Loucy (cell line): ENCODE data around the gene LCN10.
A peak's percentile ranks its signal among the peaks of the same experiment; 100 is the strongest.

Source experiments
- H2AFZ ChIP-seq: fragments of 200-600 bp; sonication (generic); 2 replicates; pipeline ENCODE4 v1.6.0; 2016; ENCODE audit warnings: antibody characterized with exemption, mild to moderate bottlenecking, low read length, moderate library complexity
- H3F3A ChIP-seq: fragments of 200-600 bp; 2 replicates; pipeline ENCODE4 v1.6.0; 2016; ENCODE audit warnings: antibody characterized with exemption, low read depth, mild to moderate bottlenecking
- H3K27me3 ChIP-seq: fragments of 200-600 bp; sonication (generic); 2 replicates; pipeline ENCODE4 v1.6.1; 2014; ENCODE audit warnings: low read length, mild to moderate bottlenecking; ENCODE audit not compliant: insufficient read depth, poor library complexity, severe bottlenecking
- H3K36me3 ChIP-seq: fragments of 200-600 bp; sonication (generic); 2 replicates; pipeline ENCODE4 v1.6.1; 2016; ENCODE audit warnings: low read length; ENCODE audit not compliant: insufficient read depth
- H3K4me1 ChIP-seq: fragments of 200-600 bp; sonication (generic); 2 replicates; pipeline ENCODE4 v1.5.1; 2014; ENCODE audit warnings: low read length, mild to moderate bottlenecking; ENCODE audit not compliant: insufficient read depth, poor library complexity, severe bottlenecking
- H3K4me2 ChIP-seq: fragments of 200-600 bp; sonication (generic); 2 replicates; pipeline ENCODE4 v1.6.0; 2014; ENCODE audit warnings: antibody characterized with exemption, low read length, low read depth, mild to moderate bottlenecking; ENCODE audit not compliant: poor library complexity, severe bottlenecking
- H3K4me3 ChIP-seq: fragments of 200-600 bp; sonication (generic); 2 replicates; pipeline ENCODE4 v1.5.1; 2014; ENCODE audit warnings: low read length, mild to moderate bottlenecking, mixed read lengths; ENCODE audit not compliant: poor library complexity, severe bottlenecking
- H3K79me2 ChIP-seq: fragments of 200-600 bp; sonication (generic); 2 replicates; pipeline ENCODE4 v1.6.1; 2014; ENCODE audit warnings: low read length; ENCODE audit not compliant: insufficient read depth
- H3K9ac ChIP-seq: fragments of 200-600 bp; sonication (generic); 2 replicates; pipeline ENCODE4 v1.6.0; 2014; ENCODE audit warnings: mild to moderate bottlenecking, low read depth, low read length, moderate library complexity; ENCODE audit not compliant: poor library complexity, severe bottlenecking
- H3K9me2 ChIP-seq: fragments of 200-600 bp; sonication (generic); replicated peaks from 2 replicates; pipeline ENCODE4 v1.6.1; 2016; ENCODE audit warnings: low read depth, low read length, mixed read lengths
- H3K9me3 ChIP-seq: fragments of 200-600 bp; sonication (generic); 2 replicates; pipeline ENCODE4 v1.6.1; 2014; ENCODE audit warnings: mild to moderate bottlenecking, antibody characterized with exemption, low read length, low read depth; ENCODE audit not compliant: insufficient read depth
- H4K20me1 ChIP-seq: fragments of 200-600 bp; sonication (generic); 2 replicates; pipeline ENCODE4 v1.6.0; 2014; ENCODE audit warnings: antibody characterized with exemption, low read length, mild to moderate bottlenecking; ENCODE audit not compliant: insufficient read depth, poor library complexity, severe bottlenecking
- EZH2phosphoT487 ChIP-seq: fragments of 200-600 bp; IDR thresholded peaks from 2 replicates; pipeline ENCODE4 v1.6.1; 2018; ENCODE audit warnings: antibody characterized with exemption, mild to moderate bottlenecking, moderate library complexity, borderline replicate concordance
- TF ChIP-seq, protein P1 (sequence below): fragments of 200-600 bp; sonication (generic); conservative IDR thresholded peaks from 2 replicates; pipeline ENCODE4 v1.5.1; 2014; ENCODE audit warnings: mild to moderate bottlenecking, antibody characterized with exemption, low read length

Gene LCN10

DNA sequence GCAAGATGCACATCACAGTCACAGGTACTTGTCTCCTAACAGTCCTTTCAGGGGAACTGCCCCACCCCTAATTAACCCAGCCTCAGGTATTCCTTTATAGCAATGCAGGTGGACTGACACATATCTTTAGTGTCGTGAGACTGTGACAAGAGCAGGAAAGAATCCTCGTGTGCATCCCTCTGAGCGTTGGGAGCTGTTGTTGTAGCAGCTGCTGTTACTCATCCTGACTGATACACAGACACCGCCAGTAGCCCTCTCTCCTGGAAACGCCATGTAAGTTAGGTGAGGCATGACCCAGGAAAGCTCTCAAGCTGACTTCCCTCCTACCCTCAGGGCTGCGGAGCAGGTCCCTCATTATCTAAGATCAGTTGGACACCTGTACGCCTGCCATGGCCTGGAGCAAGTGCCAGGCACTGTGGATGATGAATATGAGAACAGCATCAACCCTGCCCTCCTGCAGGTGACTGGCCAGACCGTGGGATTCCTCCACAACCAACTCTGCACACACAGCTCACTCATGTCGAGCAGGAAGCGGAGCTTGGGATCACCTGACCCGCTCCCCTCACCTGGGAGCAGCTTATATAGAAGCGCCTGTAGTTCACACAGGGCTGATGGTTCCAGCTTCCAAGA is 31.8 kb upstream of the LCN10 start:
- Histone ChIP-seq H3K27me3 (no peaks in the 10 kb centered on the region), H3K4me1 (peaks cover 6% of the 10 kb centered on the region), H4K20me1 (no peaks in the 10 kb centered on the region), H3K79me2 (no peaks in the 10 kb centered on the region), H3K9ac (no peak overlapping the region), H3K9me3 (no peaks in the 10 kb centered on the region; the same call in 1 of the 2 replicates), H3K9me2 (no peaks in the 10 kb centered on the region), H2AFZ (no peak overlapping the region), H3K4me2 (no peak overlapping the region), H3F3A (no peaks in the 10 kb centered on the region), H3K36me3 (no peaks in the 10 kb centered on the region), H3K4me3 (no peak overlapping the region)
- TF ChIP-seq, protein P1, sequence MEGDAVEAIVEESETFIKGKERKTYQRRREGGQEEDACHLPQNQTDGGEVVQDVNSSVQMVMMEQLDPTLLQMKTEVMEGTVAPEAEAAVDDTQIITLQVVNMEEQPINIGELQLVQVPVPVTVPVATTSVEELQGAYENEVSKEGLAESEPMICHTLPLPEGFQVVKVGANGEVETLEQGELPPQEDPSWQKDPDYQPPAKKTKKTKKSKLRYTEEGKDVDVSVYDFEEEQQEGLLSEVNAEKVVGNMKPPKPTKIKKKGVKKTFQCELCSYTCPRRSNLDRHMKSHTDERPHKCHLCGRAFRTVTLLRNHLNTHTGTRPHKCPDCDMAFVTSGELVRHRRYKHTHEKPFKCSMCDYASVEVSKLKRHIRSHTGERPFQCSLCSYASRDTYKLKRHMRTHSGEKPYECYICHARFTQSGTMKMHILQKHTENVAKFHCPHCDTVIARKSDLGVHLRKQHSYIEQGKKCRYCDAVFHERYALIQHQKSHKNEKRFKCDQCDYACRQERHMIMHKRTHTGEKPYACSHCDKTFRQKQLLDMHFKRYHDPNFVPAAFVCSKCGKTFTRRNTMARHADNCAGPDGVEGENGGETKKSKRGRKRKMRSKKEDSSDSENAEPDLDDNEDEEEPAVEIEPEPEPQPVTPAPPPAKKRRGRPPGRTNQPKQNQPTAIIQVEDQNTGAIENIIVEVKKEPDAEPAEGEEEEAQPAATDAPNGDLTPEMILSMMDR: no peak
- TF ChIP-seq EZH2phosphoT487: no peak

DNA sequence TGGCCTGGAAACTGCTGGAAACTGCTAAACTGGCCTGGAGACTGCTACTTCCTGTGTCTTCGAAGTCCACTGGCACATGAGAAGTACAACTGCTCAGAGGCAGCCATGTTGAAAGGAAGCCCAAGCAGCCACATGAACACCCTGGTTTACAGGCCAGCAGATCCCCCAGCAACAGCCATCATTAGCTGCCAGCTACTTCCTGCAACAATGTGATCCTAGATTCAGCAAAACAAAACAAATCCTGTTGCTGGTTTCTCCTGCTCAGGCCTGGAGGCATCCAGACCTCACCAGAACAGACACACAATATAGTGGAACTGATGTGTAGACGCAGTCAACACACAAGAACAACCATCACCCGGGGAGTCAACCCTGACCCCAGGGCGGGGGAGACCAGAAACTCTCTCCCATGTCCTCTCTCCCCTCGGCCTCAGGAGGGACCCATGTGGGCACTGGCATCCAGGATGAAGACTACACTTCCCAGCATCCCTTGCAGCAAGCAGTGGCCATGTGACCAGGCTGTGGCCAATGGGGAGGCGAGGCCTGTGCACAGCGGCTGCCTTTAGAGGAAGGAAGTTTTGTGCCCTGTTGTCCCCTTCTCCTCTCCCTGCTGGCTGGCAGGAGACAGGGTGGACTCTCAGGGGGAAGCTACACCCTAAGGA is 30.8 kb upstream of the LCN10 start:
- no peak for TF ChIP-seq EZH2phosphoT487
- TF ChIP-seq, protein P1: no peak
- H3F3A ChIP-seq: no peaks in the 10 kb centered on the region
- peaks cover 6% of the 10 kb centered on the region for H3K4me1 ChIP-seq
- H3K9me2 ChIP-seq: no peaks in the 10 kb centered on the region
- no peak overlapping the region for H3K9ac ChIP-seq
- no peaks in the 10 kb centered on the region; the same call in 1 of the 2 replicates for H3K9me3 ChIP-seq
- H3K79me2 ChIP-seq: no peaks in the 10 kb centered on the region
- no peaks in the 10 kb centered on the region for H3K27me3 ChIP-seq
- H3K4me3 ChIP-seq: peak overlapping the region; percentile 37
- peak overlapping the region; percentile 30 for H3K4me2 ChIP-seq
- H3K36me3 ChIP-seq: no peaks in the 10 kb centered on the region
- H4K20me1 ChIP-seq: no peaks in the 10 kb centered on the region
- H2AFZ ChIP-seq: peak overlapping the region; percentile 77

DNA sequence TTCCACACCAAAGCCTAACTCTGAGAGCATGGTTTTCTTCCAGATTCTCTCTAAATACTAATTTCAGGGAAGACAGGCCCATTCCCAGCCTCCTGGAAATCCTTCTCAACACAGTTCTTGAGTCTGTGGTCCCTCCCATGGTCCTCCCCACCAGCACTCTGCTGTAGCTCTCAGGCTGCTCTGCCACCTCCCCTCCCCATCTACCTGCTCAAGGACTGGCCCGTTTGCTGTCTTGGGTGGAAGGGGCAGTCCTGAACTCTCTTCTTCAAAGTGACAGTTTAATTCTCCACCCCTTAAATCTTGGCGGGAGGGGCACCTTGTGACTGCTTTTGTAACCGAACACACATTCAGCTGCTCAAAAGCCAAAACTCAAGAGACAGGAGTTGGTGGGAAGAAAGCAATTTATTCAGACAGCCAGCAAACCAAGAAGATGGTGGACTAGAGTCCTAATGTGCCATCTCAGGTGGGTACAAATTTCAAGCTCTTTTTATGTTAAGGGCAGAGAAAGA is 29.2 kb upstream of the LCN10 start:
- no peaks in the 10 kb centered on the region for H3K79me2 ChIP-seq
- H3K9ac ChIP-seq: no peak overlapping the region
- no peaks in the 10 kb centered on the region for H3K36me3 ChIP-seq
- no peak overlapping the region for H3K4me3 ChIP-seq
- H3K4me2 ChIP-seq: no peak overlapping the region
- H4K20me1 ChIP-seq: no peaks in the 10 kb centered on the region
- H3F3A ChIP-seq: no peaks in the 10 kb centered on the region
- no peaks in the 10 kb centered on the region for H3K9me2 ChIP-seq
- peaks cover 6% of the 10 kb centered on the region for H3K4me1 ChIP-seq
- no peak overlapping the region for H2AFZ ChIP-seq
- no peaks in the 10 kb centered on the region for H3K27me3 ChIP-seq
- no peaks in the 10 kb centered on the region; the same call in 1 of the 2 replicates for H3K9me3 ChIP-seq
- TF ChIP-seq, protein P1: no peak
